ENCODE data around the gene PADI6. TPM values are rescaled to one million over a fixed set of nuclear protein-coding genes. Genes with fewer than 3 reads are reported as not detected.

Gene PADI6
- total RNA-seq, 3 donors from 2014 or later, result not detected

DNA sequence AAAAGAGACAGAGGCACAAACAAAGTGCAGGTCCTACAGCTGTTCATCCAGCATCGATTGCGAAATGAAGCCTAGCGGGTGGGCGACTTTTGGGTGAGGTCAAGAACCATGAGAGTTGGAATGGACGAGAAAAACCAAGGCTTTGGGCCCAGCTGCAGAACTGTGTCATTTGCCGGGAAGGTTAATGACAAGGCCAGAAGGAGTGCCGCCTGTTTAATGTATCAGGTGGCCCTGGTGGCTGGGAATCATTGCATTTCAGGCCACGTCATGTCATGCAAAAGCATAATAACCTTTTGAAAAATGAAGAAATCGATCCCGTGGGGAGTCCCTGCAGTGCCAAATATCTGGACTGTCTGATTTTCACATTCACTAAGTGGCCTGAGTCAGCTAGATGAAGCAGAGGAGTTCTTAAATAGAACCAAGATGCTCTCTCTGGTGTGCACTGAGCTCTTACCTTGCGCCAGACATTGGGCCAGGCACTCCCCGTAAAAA lies 75.6 kb downstream of the PADI6 start:
- intact Hi-C loops (cut with DNase I, micrococcal nuclease), result no loop called here
- DNase-seq (no peak), ATAC-seq (no peak)
- H3K4me1 ChIP-seq (ENCODE audit: low read depth), result no peaks in the 10 kb centered on the region
- no peaks in the 10 kb centered on the region for H3K36me3 ChIP-seq (ENCODE audit: low read depth)
- no peak overlapping the region for H3K4me3 ChIP-seq
- TF ChIP-seq, protein P1, sequence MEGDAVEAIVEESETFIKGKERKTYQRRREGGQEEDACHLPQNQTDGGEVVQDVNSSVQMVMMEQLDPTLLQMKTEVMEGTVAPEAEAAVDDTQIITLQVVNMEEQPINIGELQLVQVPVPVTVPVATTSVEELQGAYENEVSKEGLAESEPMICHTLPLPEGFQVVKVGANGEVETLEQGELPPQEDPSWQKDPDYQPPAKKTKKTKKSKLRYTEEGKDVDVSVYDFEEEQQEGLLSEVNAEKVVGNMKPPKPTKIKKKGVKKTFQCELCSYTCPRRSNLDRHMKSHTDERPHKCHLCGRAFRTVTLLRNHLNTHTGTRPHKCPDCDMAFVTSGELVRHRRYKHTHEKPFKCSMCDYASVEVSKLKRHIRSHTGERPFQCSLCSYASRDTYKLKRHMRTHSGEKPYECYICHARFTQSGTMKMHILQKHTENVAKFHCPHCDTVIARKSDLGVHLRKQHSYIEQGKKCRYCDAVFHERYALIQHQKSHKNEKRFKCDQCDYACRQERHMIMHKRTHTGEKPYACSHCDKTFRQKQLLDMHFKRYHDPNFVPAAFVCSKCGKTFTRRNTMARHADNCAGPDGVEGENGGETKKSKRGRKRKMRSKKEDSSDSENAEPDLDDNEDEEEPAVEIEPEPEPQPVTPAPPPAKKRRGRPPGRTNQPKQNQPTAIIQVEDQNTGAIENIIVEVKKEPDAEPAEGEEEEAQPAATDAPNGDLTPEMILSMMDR (IDR thresholded peaks at IDR 0.05), result no peak
- no peaks in the 10 kb centered on the region for H3K9me3 ChIP-seq

Other genes with a start within 250 kb of the PADI6 start
- under 1 TPM; 0.25 to 0.65 (median 0.38) TPM for gene PADI1, start 167.1 kb upstream of the PADI6 start, total RNA-seq
- under 1 TPM in 2 of 3 donors, not detected in 1; 0.09 to 0.17 TPM for gene PADI3, start 123.1 kb upstream of the PADI6 start, total RNA-seq
- gene PADI4, start 64.0 kb upstream of the PADI6 start, total RNA-seq, result under 1 TPM in 1 of 3 donors, not detected in 2; 0.22 TPM
- gene RCC2, start 67.5 kb downstream of the PADI6 start, total RNA-seq, result 10 to 100 TPM; 47.1 to 73.3 (median 55.1) TPM
- gene ARHGEF10L, start 167.5 kb downstream of the PADI6 start, total RNA-seq, result 100 to 1,000 TPM in 2 of 3 donors, 10 to 100 TPM in 1; 87.6 to 146 (median 144) TPM

Measured in mucosa of descending colon (tissue), 3 donors.